ENCODE measurements around the gene RBPJL.

RBPJL gene

GRCh38 chr20:45293041-45294002 lies 13.3 kb upstream of the RBPJL start:
- H3K27ac ChIP-seq (ENCODE audit: low read length), result no peak overlapping the region
- peaks cover 13% of the 10 kb centered on the region for H3K4me1 ChIP-seq (ENCODE audit: control insufficient read depth, insufficient read depth, low read length)
- H3K9me3 ChIP-seq (ENCODE audit: control insufficient read depth in 2 of 2, low read length in 2 of 2), result no peaks in the 10 kb centered on the region
- peaks cover 10 to 29% of the 10 kb centered on the region in 2 donors for H3K27me3 ChIP-seq (ENCODE audit: control insufficient read depth in 1 of 2, insufficient read depth in 2 of 2, low read length in 2 of 2)
- H3K4me3 ChIP-seq (ENCODE audit: low read length in 2 of 2), result peak overlapping the region; percentile 59 to 72
- H3K36me3 ChIP-seq (ENCODE audit: control insufficient read depth in 2 of 2, insufficient read depth in 2 of 2, low read length in 2 of 2), result no peaks in the 10 kb centered on the region
- H3K9ac ChIP-seq (ENCODE audit: low read length in 2 of 2), result peak overlapping the region in 1 of 2 donors; percentile 52

GRCh38 chr20:45294003-45294368 lies 12.7 kb upstream of the RBPJL start:
- Histone ChIP-seq H3K4me1 (ENCODE audit: control insufficient read depth, insufficient read depth, low read length) (peaks cover 13% of the 10 kb centered on the region), H3K27me3 (ENCODE audit: control insufficient read depth in 1 of 2, insufficient read depth in 2 of 2, low read length in 2 of 2) (peaks cover 10 to 29% of the 10 kb centered on the region in 2 donors), H3K27ac (ENCODE audit: low read length) (no peak overlapping the region), H3K9me3 (ENCODE audit: control insufficient read depth in 2 of 2, low read length in 2 of 2) (no peaks in the 10 kb centered on the region), H3K36me3 (ENCODE audit: control insufficient read depth in 2 of 2, insufficient read depth in 2 of 2, low read length in 2 of 2) (no peaks in the 10 kb centered on the region), H3K4me3 (ENCODE audit: low read length in 2 of 2) (peak overlapping the region; percentile 59 to 72), H3K9ac (ENCODE audit: low read length in 2 of 2) (no peak overlapping the region)

GRCh38 chr20:45294659-45295058 lies 12.0 kb upstream of the RBPJL start:
- Histone ChIP-seq H3K36me3 (ENCODE audit: control insufficient read depth in 2 of 2, insufficient read depth in 2 of 2, low read length in 2 of 2) (no peaks in the 10 kb centered on the region), H3K4me3 (ENCODE audit: low read length in 2 of 2) (no peak overlapping the region), H3K9ac (ENCODE audit: low read length in 2 of 2) (no peak overlapping the region), H3K27ac (ENCODE audit: low read length) (no peak overlapping the region), H3K4me1 (ENCODE audit: control insufficient read depth, insufficient read depth, low read length) (peaks cover 13% of the 10 kb centered on the region), H3K9me3 (ENCODE audit: control insufficient read depth in 2 of 2, low read length in 2 of 2) (no peaks in the 10 kb centered on the region), H3K27me3 (ENCODE audit: control insufficient read depth in 1 of 2, insufficient read depth in 2 of 2, low read length in 2 of 2) (peaks cover 10 to 29% of the 10 kb centered on the region in 2 donors)

GRCh38 chr20:45297786-45298497 lies 8.7 kb upstream of the RBPJL start:
- no peak overlapping the region for H3K9ac ChIP-seq (ENCODE audit: low read length in 2 of 2)
- H3K9me3 ChIP-seq (ENCODE audit: control insufficient read depth in 2 of 2, low read length in 2 of 2), result no peaks in the 10 kb centered on the region
- H3K27me3 ChIP-seq (ENCODE audit: control insufficient read depth in 1 of 2, insufficient read depth in 2 of 2, low read length in 2 of 2), result peaks cover 11 to 27% of the 10 kb centered on the region in 2 donors
- H3K36me3 ChIP-seq (ENCODE audit: control insufficient read depth in 2 of 2, insufficient read depth in 2 of 2, low read length in 2 of 2), result no peaks in the 10 kb centered on the region
- no peak overlapping the region for H3K27ac ChIP-seq (ENCODE audit: low read length)
- no peak overlapping the region for H3K4me3 ChIP-seq (ENCODE audit: low read length in 2 of 2)
- H3K4me1 ChIP-seq (ENCODE audit: control insufficient read depth, insufficient read depth, low read length), result peaks cover 10% of the 10 kb centered on the region

GRCh38 chr20:45299786-45300185 lies 6.9 kb upstream of the RBPJL start:
- H3K4me3 ChIP-seq (ENCODE audit: low read length in 2 of 2), result no peak overlapping the region
- H3K4me1 ChIP-seq (ENCODE audit: control insufficient read depth, insufficient read depth, low read length), result no peaks in the 10 kb centered on the region
- H3K9me3 ChIP-seq (ENCODE audit: control insufficient read depth in 2 of 2, low read length in 2 of 2), result no peaks in the 10 kb centered on the region
- H3K27ac ChIP-seq (ENCODE audit: low read length), result no peak overlapping the region
- no peak overlapping the region for H3K9ac ChIP-seq (ENCODE audit: low read length in 2 of 2)
- no peaks in the 10 kb centered on the region for H3K36me3 ChIP-seq (ENCODE audit: control insufficient read depth in 2 of 2, insufficient read depth in 2 of 2, low read length in 2 of 2)
- peaks cover 20 to 31% of the 10 kb centered on the region in 2 donors for H3K27me3 ChIP-seq (ENCODE audit: control insufficient read depth in 1 of 2, insufficient read depth in 2 of 2, low read length in 2 of 2)

- no peaks in the 10 kb centered on the region for H3K36me3 ChIP-seq (ENCODE audit: control insufficient read depth in 2 of 2, insufficient read depth in 2 of 2, low read length in 2 of 2)
- H3K9me3 ChIP-seq (ENCODE audit: control insufficient read depth in 2 of 2, low read length in 2 of 2), result no peaks in the 10 kb centered on the region
- H3K9ac ChIP-seq (ENCODE audit: low read length in 2 of 2), result no peak overlapping the region
- no peaks in the 10 kb centered on the region for H3K4me1 ChIP-seq (ENCODE audit: control insufficient read depth, insufficient read depth, low read length)
- H3K27ac ChIP-seq (ENCODE audit: low read length), result no peak overlapping the region
- H3K27me3 ChIP-seq (ENCODE audit: control insufficient read depth in 1 of 2, insufficient read depth in 2 of 2, low read length in 2 of 2), result peaks cover 18 to 32% of the 10 kb centered on the region in 2 donors
- H3K4me3 ChIP-seq (ENCODE audit: low read length in 2 of 2), result no peak overlapping the region
Measured at GRCh38 chr20:45300961-45301360, 5.7 kb upstream of the RBPJL start.

GRCh38 chr20:45301824-45302271 lies 4.8 kb upstream of the RBPJL start:
- Histone ChIP-seq H3K4me1 (ENCODE audit: control insufficient read depth, insufficient read depth, low read length) (peaks cover 3% of the 10 kb centered on the region), H3K9ac (ENCODE audit: low read length in 2 of 2) (no peak overlapping the region), H3K27ac (ENCODE audit: low read length) (no peak overlapping the region), H3K4me3 (ENCODE audit: low read length in 2 of 2) (no peak overlapping the region), H3K9me3 (ENCODE audit: control insufficient read depth in 2 of 2, low read length in 2 of 2) (no peaks in the 10 kb centered on the region), H3K36me3 (ENCODE audit: control insufficient read depth in 2 of 2, insufficient read depth in 2 of 2, low read length in 2 of 2) (no peaks in the 10 kb centered on the region), H3K27me3 (ENCODE audit: control insufficient read depth in 1 of 2, insufficient read depth in 2 of 2, low read length in 2 of 2) (peaks cover 24 to 33% of the 10 kb centered on the region in 2 donors)

- Histone ChIP-seq H3K9me3 (ENCODE audit: control insufficient read depth in 2 of 2, low read length in 2 of 2) (no peaks in the 10 kb centered on the region), H3K9ac (ENCODE audit: low read length in 2 of 2) (no peak overlapping the region), H3K4me3 (ENCODE audit: low read length in 2 of 2) (no peak overlapping the region), H3K27ac (ENCODE audit: low read length) (no peak overlapping the region), H3K4me1 (ENCODE audit: control insufficient read depth, insufficient read depth, low read length) (peaks cover 3% of the 10 kb centered on the region), H3K27me3 (ENCODE audit: control insufficient read depth in 1 of 2, insufficient read depth in 2 of 2, low read length in 2 of 2) (peaks cover 29 to 37% of the 10 kb centered on the region in 2 donors), H3K36me3 (ENCODE audit: control insufficient read depth in 2 of 2, insufficient read depth in 2 of 2, low read length in 2 of 2) (no peaks in the 10 kb centered on the region)
Measured at GRCh38 chr20:45303586-45304463, 2.8 kb upstream of the RBPJL start.

- no peaks in the 10 kb centered on the region for H3K9me3 ChIP-seq (ENCODE audit: control insufficient read depth in 2 of 2, low read length in 2 of 2)
- peaks cover 3% of the 10 kb centered on the region for H3K4me1 ChIP-seq (ENCODE audit: control insufficient read depth, insufficient read depth, low read length)
- H3K9ac ChIP-seq (ENCODE audit: low read length in 2 of 2), result no peak overlapping the region
- H3K4me3 ChIP-seq (ENCODE audit: low read length in 2 of 2), result no peak overlapping the region
- no peak overlapping the region for H3K27ac ChIP-seq (ENCODE audit: low read length)
- no peaks in the 10 kb centered on the region for H3K36me3 ChIP-seq (ENCODE audit: control insufficient read depth in 2 of 2, insufficient read depth in 2 of 2, low read length in 2 of 2)
- H3K27me3 ChIP-seq (ENCODE audit: control insufficient read depth in 1 of 2, insufficient read depth in 2 of 2, low read length in 2 of 2), result peaks cover 31 to 37% of the 10 kb centered on the region in 2 donors
Measured at GRCh38 chr20:45304464-45304999, 2.1 kb upstream of the RBPJL start.

- Histone ChIP-seq H3K9me3 (ENCODE audit: control insufficient read depth in 2 of 2, low read length in 2 of 2) (no peaks in the 10 kb centered on the region), H3K27ac (ENCODE audit: low read length) (no peak overlapping the region), H3K4me1 (ENCODE audit: control insufficient read depth, insufficient read depth, low read length) (peaks cover 3% of the 10 kb centered on the region), H3K36me3 (ENCODE audit: control insufficient read depth in 2 of 2, insufficient read depth in 2 of 2, low read length in 2 of 2) (no peaks in the 10 kb centered on the region), H3K4me3 (ENCODE audit: low read length in 2 of 2) (no peak overlapping the region), H3K27me3 (ENCODE audit: control insufficient read depth in 1 of 2, insufficient read depth in 2 of 2, low read length in 2 of 2) (peaks cover 31 to 37% of the 10 kb centered on the region in 2 donors), H3K9ac (ENCODE audit: low read length in 2 of 2) (no peak overlapping the region)
Measured at GRCh38 chr20:45305262-45305661, 1.4 kb upstream of the RBPJL start.

Data from stomach smooth muscle (tissue), 2 donors.